ENCODE measurements around the gene PFKFB1.

DNA sequence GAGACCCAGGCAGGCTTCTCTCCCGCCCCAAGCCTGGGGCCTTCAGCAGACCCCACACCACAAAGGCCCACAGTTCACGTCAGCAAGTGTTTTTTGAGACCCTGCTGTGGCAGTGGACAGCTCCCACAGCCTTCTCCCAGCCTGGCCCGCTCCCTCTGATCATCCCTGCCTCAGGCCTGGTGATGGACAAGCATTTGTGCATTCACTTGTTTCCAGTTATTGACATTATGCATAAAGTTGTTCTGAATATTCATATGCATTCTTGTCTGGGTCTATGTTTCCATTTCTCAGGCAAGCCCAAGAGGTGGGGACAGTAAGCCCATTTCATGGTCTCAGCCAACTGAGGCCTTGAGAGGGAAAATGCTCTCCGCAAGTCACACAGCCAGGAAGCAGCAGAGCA, 58.7 kb downstream of the PFKFB1 start:
- no peak for TF ChIP-seq CTCF (IDR thresholded peaks at IDR 0.05)
- TF ChIP-seq SIN3A (IDR thresholded peaks at IDR 0.05; ENCODE audit: borderline replicate concordance, insufficient read depth, low read depth, low read length), result no peak
- TF ChIP-seq, protein P1, sequence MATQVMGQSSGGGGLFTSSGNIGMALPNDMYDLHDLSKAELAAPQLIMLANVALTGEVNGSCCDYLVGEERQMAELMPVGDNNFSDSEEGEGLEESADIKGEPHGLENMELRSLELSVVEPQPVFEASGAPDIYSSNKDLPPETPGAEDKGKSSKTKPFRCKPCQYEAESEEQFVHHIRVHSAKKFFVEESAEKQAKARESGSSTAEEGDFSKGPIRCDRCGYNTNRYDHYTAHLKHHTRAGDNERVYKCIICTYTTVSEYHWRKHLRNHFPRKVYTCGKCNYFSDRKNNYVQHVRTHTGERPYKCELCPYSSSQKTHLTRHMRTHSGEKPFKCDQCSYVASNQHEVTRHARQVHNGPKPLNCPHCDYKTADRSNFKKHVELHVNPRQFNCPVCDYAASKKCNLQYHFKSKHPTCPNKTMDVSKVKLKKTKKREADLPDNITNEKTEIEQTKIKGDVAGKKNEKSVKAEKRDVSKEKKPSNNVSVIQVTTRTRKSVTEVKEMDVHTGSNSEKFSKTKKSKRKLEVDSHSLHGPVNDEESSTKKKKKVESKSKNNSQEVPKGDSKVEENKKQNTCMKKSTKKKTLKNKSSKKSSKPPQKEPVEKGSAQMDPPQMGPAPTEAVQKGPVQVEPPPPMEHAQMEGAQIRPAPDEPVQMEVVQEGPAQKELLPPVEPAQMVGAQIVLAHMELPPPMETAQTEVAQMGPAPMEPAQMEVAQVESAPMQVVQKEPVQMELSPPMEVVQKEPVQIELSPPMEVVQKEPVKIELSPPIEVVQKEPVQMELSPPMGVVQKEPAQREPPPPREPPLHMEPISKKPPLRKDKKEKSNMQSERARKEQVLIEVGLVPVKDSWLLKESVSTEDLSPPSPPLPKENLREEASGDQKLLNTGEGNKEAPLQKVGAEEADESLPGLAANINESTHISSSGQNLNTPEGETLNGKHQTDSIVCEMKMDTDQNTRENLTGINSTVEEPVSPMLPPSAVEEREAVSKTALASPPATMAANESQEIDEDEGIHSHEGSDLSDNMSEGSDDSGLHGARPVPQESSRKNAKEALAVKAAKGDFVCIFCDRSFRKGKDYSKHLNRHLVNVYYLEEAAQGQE (IDR thresholded peaks at IDR 0.05; ENCODE audit: insufficient read depth in 1 of 2, low read depth in 2 of 2, low read length in 1 of 2), result no peak
- no peak for TF ChIP-seq POLR2AphosphoS5 (IDR thresholded peaks at IDR 0.05; ENCODE audit: low read depth, low read length)
- TF ChIP-seq TCF7L2 (IDR thresholded peaks at IDR 0.05; ENCODE audit: low read depth, low read length), result no peak

Measured in Panc1 (cell line).